Mesangial cell (primary cell): ENCODE data around the gene SLC7A6. TPM values are rescaled to one million over a fixed set of nuclear protein-coding genes. Genes with fewer than 3 reads are reported as not detected.

Experiments
- total RNA-seq: library from RNA; depleted of rRNA; stranded (reverse); fragments of >200 nt; gene quantifications from 2 replicates; pipeline ENCODE4 v1.2.3, GENCODE V29; 2015

SLC7A6 gene
- total RNA-seq, result 14.2 and 21.0 TPM in 2 replicates

GRCh38 chr16:68264128-68265077 lies at the start of gene SLC7A6:
SLC7A6 (plus strand) TSS chr16:68264526; CDS start chr16:68274727, 10,201 bp downstream.

GRCh38 chr16:68235887-68236136 lies 28.5 kb upstream of the SLC7A6 start, which contains the start of gene ESRP2:
ESRP2 (minus strand) TSS chr16:68236127; CDS start chr16:68236045, 82 bp downstream.

GRCh38 chr16:68244903-68245853 lies 19.1 kb upstream of the SLC7A6 start, which contains the start of gene PLA2G15:
PLA2G15 (plus strand) TSS chr16:68245373; CDS start chr16:68245427, 54 bp downstream.

GRCh38 chr16:68310774-68311511 lies 46.6 kb downstream of the SLC7A6 start, which contains the start of the genes PRMT7 and SLC7A6OS:
PRMT7 (plus strand) TSS chr16:68311019; CDS start chr16:68315980, 4,961 bp downstream.
SLC7A6OS (minus strand) TSS chr16:68310946; CDS start chr16:68310926, 20 bp downstream.

Other genes with a start within 250 kb of the SLC7A6 start
- gene DPEP2NB, start 248.6 kb upstream of the SLC7A6 start, total RNA-seq, result not detected in 2 replicates
- gene DDX28, start 241.3 kb upstream of the SLC7A6 start, total RNA-seq, result 10.6 and 11.2 TPM in 2 replicates
- 17.7 and 22.5 TPM in 2 replicates for gene DUS2, start 241.2 kb upstream of the SLC7A6 start, total RNA-seq
- 15.2 and 16.5 TPM in 2 replicates for gene NFATC3, start 179.2 kb upstream of the SLC7A6 start, total RNA-seq
- 6.2 and 9.0 TPM in 2 replicates for gene ESRP2, start 28.4 kb upstream of the SLC7A6 start, total RNA-seq
- gene PLA2G15, start 19.2 kb upstream of the SLC7A6 start, total RNA-seq, result 20.9 and 38.4 TPM in 2 replicates
- gene SLC7A6OS, start 46.4 kb downstream of the SLC7A6 start, total RNA-seq, result 7.4 and 7.7 TPM in 2 replicates
- 31.1 and 40.1 TPM in 2 replicates for gene PRMT7, start 46.5 kb downstream of the SLC7A6 start, total RNA-seq
- gene SMPD3, start 184.0 kb downstream of the SLC7A6 start, total RNA-seq, result under 0.01 and 0.76 TPM in 2 replicates